GM12865 (cell line): Measurements from ENCODE around the gene NKX1-1.

Experiments
- DNase-seq: peaks from one replicate; pipeline ENCODE4 v3.0.0; 2010; ENCODE audit warnings: low read depth
- H3K4me3 ChIP-seq: 2 replicates; pipeline ENCODE4 v1.5.1; 2011; ENCODE audit warnings: mild to moderate bottlenecking, low read depth, low read length, control low read depth
- CTCF ChIP-seq: IDR thresholded peaks from 2 replicates; pipeline ENCODE4 v1.5.1; 2011; ENCODE audit warnings: low read length, control low read depth, low read depth, inconsistent platforms; ENCODE audit not compliant: insufficient read depth; ENCODE audit errors: missing control alignments

NKX1-1 gene

DNA sequence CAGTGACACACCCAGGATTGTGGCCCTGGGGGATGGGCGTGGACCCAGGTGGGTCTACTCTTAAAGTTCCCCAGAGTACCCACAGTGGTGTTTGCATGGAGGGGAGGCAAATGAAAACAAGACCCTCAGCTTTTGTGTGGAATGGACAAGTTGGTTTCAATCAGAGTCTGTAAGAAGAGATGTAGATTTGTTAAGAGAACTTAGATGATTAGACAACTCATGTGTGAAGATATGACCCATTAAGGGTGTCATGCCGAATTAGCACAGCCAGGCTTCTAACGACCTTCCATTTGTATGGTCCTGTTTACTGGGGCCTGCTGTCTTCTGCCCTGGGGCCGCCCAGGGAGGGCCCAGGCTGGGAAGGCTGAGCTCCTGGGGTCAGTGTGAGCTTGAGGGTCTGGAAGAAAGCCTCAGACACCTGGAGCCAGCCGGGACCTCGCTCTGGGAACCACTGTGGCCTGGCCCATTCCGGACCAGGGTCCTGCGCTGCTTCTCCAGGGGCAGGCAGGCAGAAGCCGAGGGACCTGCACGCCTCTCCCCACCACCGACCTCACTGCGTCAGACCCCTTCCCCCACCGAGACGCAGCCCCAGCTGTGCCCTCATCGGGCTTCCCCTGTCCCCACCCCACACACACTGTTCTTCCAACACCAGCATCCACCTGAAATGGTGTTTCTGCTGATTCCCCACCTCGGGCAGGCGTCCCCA is 38.9 kb downstream of the NKX1-1 start:
- no peak overlapping the region for H3K4me3 ChIP-seq
- DNase-seq, result no peak
- TF ChIP-seq CTCF, result no peak

DNA sequence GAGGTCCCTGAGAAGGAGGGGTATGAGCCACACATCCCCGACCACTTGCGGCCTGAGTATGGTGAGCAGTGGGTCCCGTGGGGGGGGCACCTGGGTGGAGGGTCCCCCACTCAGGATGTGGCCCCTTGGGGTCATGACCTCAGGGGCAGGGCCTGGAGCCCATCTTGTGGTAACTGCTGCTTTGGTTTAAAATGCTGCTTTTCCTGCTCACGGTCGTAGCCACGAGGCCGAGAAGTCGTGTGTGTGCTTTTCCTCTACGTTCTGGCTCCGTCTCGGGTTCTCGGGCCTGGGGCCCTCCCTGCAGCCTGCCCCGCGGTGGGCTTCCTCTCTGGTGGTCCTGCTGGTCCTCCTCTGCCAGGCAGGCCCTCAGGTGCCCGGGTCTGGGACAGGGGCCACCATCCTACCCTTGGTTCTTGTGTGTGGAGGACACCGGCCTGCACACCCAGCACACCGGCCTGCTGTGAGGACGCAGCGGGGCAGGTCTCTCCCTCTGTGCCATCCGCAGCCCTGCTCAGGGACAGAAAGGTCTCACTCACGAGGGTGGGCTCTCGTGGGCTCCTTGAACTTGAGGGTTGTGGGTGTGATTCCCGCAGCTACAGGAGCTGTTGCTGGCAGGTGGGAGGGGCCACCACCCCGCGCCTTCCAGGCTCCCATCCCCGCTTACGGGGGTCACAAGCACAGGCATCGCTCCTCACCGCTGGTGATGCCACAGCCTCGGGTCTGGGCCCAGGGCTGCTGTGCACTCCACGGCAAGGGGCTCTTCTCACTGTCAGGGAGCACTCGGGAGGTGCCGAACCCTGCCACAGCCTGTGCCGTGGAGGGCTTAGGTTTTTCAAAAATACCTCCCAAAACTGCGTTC is 39.6 kb downstream of the NKX1-1 start:
- H3K4me3 ChIP-seq, result no peak overlapping the region
- no peak for DNase-seq
- no peak for TF ChIP-seq CTCF

DNA sequence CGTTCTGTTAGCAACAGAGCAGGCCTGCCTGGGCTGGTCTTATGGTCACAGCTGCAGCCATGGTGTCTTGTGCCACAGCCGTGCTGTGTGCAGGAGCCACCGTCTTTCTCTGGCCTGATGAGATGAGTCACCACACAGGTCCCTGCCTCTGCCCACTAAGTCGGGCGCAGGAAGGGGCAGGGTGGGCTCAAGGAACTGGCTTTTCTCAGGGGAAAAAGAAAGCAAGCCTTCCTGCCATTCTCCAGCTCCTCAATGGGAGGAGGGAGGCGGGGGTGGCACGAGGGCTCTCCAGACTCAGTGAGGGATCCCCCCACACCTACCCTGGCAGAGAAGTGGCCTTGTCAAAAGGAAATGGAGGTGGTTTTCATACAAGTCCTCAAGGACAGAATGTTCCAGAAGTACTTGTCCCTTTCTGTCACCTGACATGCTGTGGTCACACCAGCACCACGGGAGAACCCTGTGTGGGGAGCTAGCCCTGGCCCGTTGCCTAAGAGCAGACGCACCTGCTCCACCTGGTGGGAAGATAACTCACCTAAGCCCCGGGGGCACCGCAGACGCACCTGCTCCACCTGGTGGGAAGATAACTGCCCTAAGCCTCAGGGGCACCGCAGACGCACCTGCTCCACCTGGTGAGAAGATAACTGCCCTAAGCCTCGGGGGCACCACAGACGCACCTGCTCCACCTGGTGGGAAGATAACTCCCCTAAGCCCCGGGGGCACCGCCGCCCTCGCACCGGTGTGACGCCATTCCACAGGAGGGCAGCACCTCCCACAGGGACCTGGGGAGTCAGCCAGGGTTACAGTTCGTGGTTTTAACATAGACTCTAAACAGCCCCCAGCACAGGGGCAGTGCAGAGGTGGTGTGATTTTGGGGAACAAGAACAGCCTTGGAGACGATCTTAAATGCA is 40.7 kb downstream of the NKX1-1 start:
- no peak overlapping the region for H3K4me3 ChIP-seq
- TF ChIP-seq CTCF, result no peak
- DNase-seq, result no peak

- no peak for DNase-seq
- no peak overlapping the region for H3K4me3 ChIP-seq
- TF ChIP-seq CTCF, result no peak
These were observed 41.5 kb downstream of the NKX1-1 start for GRCh38 chr4:1364748-1365147.

GRCh38 chr4:1364217-1364616 is 42.0 kb downstream of the NKX1-1 start:
- H3K4me3 ChIP-seq, result no peak overlapping the region
- no peak for DNase-seq
- no peak for TF ChIP-seq CTCF

DNA sequence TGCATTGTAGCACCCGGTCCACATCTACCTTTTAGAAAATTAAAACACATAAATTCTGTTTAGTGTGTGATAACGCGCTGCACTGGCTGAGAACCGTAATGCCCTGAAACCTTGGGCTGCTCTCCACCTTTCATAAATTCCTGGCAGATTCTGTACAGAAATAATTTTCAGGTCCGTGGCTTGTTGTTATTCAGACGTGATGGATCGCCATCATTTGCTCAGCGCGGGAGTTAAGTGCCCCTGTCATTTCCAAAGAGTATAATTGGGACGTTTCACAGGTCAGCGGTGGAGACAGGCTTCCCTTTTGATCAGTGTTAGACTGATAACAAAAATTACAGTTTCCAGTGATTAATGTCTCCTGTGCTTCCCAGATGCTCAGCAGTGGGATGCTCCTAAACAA is 42.7 kb downstream of the NKX1-1 start:
- no peak for TF ChIP-seq CTCF
- H3K4me3 ChIP-seq, result no peak overlapping the region
- DNase-seq, result no peak
